ENCODE measurements around the gene RIN1.

DNA sequence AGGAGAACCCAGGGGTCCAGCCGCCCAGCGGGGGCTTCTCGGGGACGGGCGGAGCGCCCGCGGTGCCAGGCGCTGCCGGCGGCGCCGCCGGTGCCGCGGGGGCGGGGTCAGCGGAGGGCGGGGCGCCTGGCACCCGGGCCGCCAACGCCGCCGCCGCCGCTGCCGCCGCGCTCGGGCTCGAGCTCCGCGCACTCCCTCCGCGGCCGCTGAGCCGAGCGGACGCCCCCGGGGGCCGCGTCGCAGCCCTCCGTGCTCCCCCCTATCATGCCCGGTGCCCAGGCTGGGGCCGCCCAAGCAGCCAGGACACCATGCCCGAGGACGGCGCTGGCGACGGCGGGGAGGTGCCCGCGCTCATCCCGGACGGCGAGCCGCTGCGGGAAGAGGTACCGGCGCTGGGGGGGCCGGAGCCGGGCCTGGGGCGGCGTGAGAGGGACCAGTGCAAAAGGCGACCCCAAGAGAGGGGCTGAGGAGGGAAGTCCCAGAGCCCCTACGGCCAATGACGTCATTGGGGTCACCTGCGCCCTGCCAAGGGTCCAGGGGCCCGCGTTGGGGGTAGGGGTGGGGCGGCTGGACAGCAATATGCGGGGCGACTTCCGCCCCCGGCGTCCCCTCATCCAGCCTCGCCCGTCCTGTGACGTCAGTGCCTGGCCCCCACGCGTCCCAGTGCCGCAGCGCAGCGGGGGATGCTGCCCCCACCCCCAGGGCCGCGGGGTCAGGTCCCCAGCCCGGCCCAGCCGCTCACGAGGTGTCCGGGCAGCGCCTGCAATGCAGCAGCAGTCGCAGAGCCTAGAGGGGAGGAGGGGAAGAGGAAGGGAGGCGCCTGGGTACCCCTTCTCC lies 44.3 kb downstream of the RIN1 start, which contains the start of gene TMEM151A:
- TF ChIP-seq, protein P1, sequence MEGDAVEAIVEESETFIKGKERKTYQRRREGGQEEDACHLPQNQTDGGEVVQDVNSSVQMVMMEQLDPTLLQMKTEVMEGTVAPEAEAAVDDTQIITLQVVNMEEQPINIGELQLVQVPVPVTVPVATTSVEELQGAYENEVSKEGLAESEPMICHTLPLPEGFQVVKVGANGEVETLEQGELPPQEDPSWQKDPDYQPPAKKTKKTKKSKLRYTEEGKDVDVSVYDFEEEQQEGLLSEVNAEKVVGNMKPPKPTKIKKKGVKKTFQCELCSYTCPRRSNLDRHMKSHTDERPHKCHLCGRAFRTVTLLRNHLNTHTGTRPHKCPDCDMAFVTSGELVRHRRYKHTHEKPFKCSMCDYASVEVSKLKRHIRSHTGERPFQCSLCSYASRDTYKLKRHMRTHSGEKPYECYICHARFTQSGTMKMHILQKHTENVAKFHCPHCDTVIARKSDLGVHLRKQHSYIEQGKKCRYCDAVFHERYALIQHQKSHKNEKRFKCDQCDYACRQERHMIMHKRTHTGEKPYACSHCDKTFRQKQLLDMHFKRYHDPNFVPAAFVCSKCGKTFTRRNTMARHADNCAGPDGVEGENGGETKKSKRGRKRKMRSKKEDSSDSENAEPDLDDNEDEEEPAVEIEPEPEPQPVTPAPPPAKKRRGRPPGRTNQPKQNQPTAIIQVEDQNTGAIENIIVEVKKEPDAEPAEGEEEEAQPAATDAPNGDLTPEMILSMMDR (IDR thresholded peaks at IDR 0.05), result no peak
- no peak for TF ChIP-seq POLR2A (IDR thresholded peaks at IDR 0.05)
